IPS DF 6.9 (cell line): ENCODE results near the gene CAMTA1.

Experiments
- DNase-seq: peaks from one replicate; pipeline ENCODE4 v3.0.0-alpha.2; 2013; ENCODE audit warnings: low read depth, low spot score
- H3K27ac ChIP-seq: one replicate; pipeline ENCODE4 v1.5.1; 2013; ENCODE audit warnings: low read length, control low read depth
- H3K27me3 ChIP-seq: 2 replicates; pipeline ENCODE4 v1.6.1; 2013; ENCODE audit warnings: mild to moderate bottlenecking, low read length; ENCODE audit not compliant: control insufficient read depth, insufficient read depth
- H3K36me3 ChIP-seq: 2 replicates; pipeline ENCODE4 v1.6.1; 2013; ENCODE audit warnings: low read length; ENCODE audit not compliant: control insufficient read depth, insufficient read depth
- H3K4me1 ChIP-seq: 2 replicates; pipeline ENCODE4 v1.6.1; 2013; ENCODE audit warnings: low read length; ENCODE audit not compliant: control insufficient read depth, insufficient read depth
- H3K4me3 ChIP-seq: 2 replicates; pipeline ENCODE4 v1.5.1; 2013; ENCODE audit warnings: mild to moderate bottlenecking, low read length
- H3K9me3 ChIP-seq: 2 replicates; pipeline ENCODE4 v1.6.1; 2013; ENCODE audit warnings: low read length, inconsistent platforms; ENCODE audit not compliant: control insufficient read depth, insufficient read depth
- WGBS: extraction: QIAGEN DNeasy Blood & Tissue Kit; methylation state at CpG from one replicate; pipeline ENCODE4 v1.1.7; 2013; ENCODE audit warnings: mixed read lengths, missing lambda C conversion rate; ENCODE audit not compliant: insufficient read length, insufficient coverage; 5-methylcytosine and 5-hydroxymethylcytosine counted together

CAMTA1 gene

DNA sequence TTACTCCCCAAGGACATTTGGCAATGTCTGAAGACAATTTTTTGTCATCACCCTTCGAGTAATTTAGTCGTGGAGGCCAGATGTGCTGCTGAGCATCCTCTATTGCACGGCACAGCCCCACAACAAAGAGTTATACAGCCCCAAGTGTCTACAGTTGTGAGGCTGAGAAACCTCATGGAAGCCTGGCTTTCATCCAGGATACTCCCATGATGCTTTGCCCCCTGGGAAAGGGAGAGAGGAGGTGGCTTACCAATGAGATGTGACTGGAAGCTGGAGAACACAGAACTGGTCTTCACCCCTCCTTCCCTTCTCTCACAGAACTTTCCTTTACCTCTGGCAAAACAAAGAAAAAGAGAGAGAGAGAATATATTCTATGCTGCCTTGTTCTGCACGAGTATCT, 834.9 kb downstream of the CAMTA1 start:
- Histone ChIP-seq H3K9me3 (no peaks in the 10 kb centered on the region), H3K4me3 (no peak overlapping the region), H3K27ac (no peak overlapping the region), H3K27me3 (no peaks in the 10 kb centered on the region), H3K36me3 (no peaks in the 10 kb centered on the region), H3K4me1 (no peaks in the 10 kb centered on the region)
- DNase-seq = no peak
- WGBS = no CpG with 5 or more reads among the region's 4 CpGs

DNA sequence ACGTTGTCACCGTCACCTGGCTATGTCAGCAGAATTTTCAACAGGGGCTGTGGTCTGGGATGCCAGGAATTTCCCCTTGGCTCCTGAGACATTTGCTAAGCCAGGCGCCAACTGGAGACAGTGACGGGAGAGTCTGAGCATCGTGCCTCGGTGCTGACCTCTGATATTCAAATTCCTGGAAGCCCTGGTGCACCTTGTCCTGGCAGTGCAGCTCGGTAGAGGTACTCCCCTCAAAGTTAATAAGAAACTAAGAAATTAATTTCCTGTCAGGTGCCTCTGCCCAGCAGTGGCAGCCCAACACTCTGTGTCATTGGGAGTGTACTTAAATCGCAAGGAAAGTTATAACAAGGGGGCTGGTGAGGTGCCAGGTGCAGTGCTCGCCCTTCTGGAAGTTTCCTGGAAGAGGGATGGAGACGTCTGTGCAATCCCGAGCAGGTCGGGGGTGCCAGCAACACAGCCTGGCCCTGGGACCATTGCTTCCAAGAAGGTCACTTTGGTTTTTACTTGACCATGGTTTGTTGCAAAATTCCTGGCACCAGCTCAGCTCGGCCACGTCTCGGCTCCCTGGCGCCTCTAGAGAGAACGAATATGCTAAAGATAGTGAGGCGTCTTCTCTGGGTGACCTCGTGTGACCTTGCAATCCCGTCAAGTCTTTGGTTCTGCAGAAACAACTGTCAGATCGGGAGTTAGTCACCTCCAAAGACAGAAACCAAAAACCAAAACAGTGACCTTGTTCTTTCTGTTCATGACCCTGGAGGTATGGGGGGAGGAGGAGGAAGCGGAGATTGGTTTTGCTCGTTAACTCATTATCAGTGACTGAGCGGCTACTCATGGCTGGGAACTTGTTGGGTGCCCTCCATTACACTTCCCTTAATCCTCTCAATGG, 836.3 kb downstream of the CAMTA1 start:
- H3K9me3 ChIP-seq = no peaks in the 10 kb centered on the region
- DNase-seq = no peak
- H3K4me1 ChIP-seq = no peaks in the 10 kb centered on the region
- H3K27ac ChIP-seq = no peak overlapping the region
- WGBS = no CpG with 5 or more reads among the region's 24 CpGs
- H3K36me3 ChIP-seq = no peaks in the 10 kb centered on the region
- H3K4me3 ChIP-seq = no peak overlapping the region
- H3K27me3 ChIP-seq = no peaks in the 10 kb centered on the region

DNA sequence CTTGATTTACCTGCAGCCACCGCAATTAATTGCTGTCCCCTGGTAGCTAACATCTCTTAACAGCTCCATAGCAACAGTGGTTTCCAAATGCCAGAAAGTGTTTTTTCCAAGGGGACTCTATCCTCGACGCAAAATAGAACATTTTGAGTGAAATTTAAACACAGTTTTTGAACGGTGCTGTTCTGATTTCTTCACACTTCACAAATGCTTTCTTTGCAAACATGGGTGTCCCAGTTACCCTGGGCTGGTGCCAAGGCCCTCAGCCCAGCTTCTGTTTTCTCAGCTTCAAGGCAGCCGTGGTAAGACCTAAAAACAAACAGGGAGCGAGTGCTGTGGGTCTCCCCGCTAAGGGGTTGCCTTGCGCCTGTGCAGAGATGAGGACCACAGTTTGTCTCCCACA, 838.6 kb downstream of the CAMTA1 start:
- WGBS = no CpG with 5 or more reads among the region's 8 CpGs
- DNase-seq = no peak
- Histone ChIP-seq H3K4me3 (no peak overlapping the region), H3K27ac (no peak overlapping the region), H3K27me3 (no peaks in the 10 kb centered on the region), H3K36me3 (no peaks in the 10 kb centered on the region), H3K4me1 (no peaks in the 10 kb centered on the region), H3K9me3 (no peaks in the 10 kb centered on the region)

DNA sequence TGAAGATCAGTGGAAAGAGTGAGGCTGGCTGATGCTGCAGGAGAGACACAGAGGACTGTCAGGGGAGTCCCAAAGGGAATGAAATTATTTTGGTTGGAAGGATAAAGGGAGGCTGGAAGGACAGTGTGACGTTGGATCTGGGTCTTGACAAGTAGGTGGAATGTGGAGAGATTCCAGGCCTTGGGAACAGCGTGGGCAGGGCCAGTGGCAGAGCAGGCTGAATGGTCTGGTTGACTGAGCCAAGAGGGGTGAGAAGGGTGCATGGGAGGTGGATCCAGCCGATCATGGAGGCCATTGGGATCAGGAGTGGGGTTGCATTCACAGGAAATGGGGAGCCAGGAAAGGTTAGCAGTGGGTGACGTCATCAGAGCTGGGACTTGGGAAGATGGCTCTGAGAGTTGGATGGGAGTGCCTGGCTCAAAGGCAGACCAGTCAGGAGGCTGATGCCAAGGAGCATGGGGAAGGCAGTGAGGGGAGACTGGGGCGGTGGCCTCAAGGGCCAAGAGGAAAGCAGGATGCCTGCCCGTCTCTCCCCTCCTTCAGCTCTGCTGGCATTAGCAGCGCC, 839.6 kb downstream of the CAMTA1 start:
- no CpG with 5 or more reads among the region's 7 CpGs for WGBS
- H3K27ac ChIP-seq = no peak overlapping the region
- H3K27me3 ChIP-seq = no peaks in the 10 kb centered on the region
- no peak for DNase-seq
- H3K36me3 ChIP-seq = no peaks in the 10 kb centered on the region
- no peaks in the 10 kb centered on the region for H3K9me3 ChIP-seq
- H3K4me1 ChIP-seq = no peaks in the 10 kb centered on the region
- H3K4me3 ChIP-seq = no peak overlapping the region

DNA sequence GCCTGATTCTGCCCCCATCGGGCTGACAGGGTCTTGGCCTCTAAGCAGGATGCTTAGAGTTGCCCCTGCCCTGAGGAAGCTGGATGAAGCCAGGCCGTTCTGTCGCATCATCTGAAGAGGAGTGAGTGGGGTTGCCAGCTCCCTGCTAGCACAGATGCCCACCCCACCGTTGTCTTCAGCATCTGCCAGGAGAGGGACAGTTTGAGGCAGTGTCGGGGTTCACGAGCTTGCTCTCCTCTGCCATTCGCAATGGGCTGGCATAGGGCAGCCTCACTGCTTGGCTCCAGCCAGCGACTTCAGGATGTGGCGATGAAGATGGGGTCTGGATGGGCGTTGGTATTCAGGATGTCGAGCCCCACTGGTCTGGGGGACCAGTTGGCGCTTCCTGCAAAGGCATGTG, 840.1 kb downstream of the CAMTA1 start:
- WGBS = no CpG with 5 or more reads among the region's 12 CpGs
- H3K27me3 ChIP-seq = no peaks in the 10 kb centered on the region

DNA sequence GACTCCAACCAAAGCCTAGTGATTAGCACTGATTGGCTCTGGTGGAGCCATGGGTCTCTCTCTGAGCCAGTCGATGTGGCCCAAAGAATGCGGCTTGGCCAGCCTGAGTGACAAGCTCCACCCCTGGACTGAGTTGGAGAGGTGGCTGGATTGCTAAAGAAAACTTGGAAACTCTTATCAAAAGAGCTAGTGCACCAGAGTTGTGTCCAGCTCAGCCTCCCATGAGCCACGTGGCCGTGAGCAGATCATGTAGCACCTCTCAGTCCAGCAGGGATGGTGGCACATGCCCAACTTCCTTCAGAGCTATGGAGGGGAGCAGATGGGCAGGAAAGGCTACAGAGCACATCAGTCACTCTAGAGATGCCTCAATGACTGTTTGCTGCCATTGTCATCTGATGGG, 843.0 kb downstream of the CAMTA1 start:
- no peak for DNase-seq
- Histone ChIP-seq H3K9me3 (no peaks in the 10 kb centered on the region), H3K27me3 (no peaks in the 10 kb centered on the region), H3K36me3 (no peaks in the 10 kb centered on the region), H3K27ac (no peak overlapping the region), H3K4me1 (no peaks in the 10 kb centered on the region; the same call in 1 of the 2 replicates), H3K4me3 (no peak overlapping the region)
- WGBS = no CpG with 5 or more reads among the region's 4 CpGs

More for the DNA sequence above, 840.1 kb downstream of the CAMTA1 start:
- DNase-seq = no peak
- Histone ChIP-seq H3K9me3 (no peaks in the 10 kb centered on the region), H3K27ac (no peak overlapping the region), H3K36me3 (no peaks in the 10 kb centered on the region), H3K4me1 (no peaks in the 10 kb centered on the region), H3K4me3 (no peak overlapping the region; the same call in 1 of the 2 replicates)

DNA sequence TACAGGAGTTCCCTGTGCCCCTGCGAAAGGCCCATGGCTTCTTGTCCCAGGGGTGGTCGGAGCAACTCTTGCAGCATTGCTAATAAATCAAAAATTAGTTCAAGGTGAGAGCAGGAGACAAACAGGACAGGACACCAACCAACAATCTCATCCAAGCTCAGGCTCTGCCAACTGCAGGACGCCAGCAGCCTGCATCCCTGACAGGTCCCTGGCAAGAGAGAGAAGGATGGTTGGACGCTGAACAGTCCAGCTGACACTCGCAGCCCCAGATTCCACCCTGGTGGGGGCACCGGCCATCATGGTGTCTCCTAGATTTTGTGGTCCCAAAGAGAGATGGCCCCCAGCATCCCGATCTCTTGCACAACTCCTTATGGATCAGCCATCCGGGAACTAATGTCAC, 843.8 kb downstream of the CAMTA1 start:
- WGBS = no CpG with 5 or more reads among the region's 8 CpGs
- Histone ChIP-seq H3K27me3 (no peaks in the 10 kb centered on the region), H3K4me3 (no peak overlapping the region), H3K27ac (no peak overlapping the region), H3K36me3 (no peaks in the 10 kb centered on the region), H3K4me1 (no peaks in the 10 kb centered on the region; the same call in 1 of the 2 replicates), H3K9me3 (no peaks in the 10 kb centered on the region)
- DNase-seq = no peak

DNA sequence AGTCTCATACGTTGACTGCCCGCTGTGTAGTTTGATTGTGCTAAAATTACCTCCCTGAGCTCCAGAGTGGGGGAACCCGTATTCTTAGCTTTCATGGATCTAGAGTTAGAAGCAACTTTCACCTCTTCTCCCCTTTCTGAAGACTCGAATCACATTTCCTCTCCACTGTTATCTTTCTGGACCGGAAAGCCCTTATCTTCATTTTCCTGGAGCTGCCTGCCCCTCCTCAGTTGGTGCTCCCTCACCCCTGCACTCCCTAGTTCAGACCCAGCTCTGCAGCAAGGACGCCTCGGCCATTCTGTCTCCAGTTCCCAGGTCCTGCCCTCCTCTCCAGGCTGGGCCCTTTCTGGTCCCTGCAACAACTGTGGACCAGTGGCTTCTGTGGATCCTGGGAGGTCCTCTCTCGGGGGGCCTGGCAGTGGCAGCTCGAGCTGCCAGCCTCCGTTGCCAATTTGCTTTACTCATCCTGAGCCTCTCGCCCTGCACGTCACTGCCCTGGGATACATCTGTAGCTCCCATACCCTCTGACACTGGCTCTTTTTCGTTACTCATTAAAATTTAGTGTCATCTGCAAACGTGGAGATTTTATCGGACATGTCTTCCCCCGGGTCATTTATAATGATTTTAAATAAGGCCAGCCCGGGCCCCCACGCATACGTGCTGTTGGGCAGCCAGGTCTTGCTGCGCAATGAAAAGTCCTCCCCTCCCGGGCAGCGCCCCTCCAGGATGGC, 844.4 kb downstream of the CAMTA1 start:
- Histone ChIP-seq H3K27me3 (no peaks in the 10 kb centered on the region), H3K4me1 (no peaks in the 10 kb centered on the region; the same call in 1 of the 2 replicates), H3K36me3 (no peaks in the 10 kb centered on the region), H3K27ac (no peak overlapping the region), H3K4me3 (no peak overlapping the region), H3K9me3 (no peaks in the 10 kb centered on the region)
- WGBS = no CpG with 5 or more reads among the region's 22 CpGs
- DNase-seq = no peak

DNA sequence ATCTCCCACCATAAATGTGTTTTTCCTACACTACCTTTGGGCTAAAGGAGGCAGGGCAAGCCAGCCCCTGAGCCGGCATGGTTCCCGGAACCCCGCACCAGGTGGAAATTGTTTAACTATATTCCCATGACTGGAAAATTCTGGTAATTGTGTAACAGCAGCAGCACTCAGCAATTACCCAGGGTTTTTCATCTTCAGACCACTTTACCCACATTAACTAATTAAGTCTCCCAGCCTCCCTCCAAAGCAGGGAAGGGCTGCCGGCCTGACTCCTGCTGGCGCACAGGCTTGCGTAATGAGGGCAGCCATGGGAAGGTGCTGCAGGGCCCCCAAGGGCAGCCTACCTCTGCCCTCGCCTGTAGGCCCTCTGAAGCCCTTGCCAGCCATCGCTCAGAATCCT, 845.1 kb downstream of the CAMTA1 start:
- H3K4me1 ChIP-seq = no peaks in the 10 kb centered on the region; the same call in 1 of the 2 replicates
- no peaks in the 10 kb centered on the region for H3K36me3 ChIP-seq
- no CpG with 5 or more reads among the region's 8 CpGs for WGBS
- no peak overlapping the region for H3K4me3 ChIP-seq
- H3K27ac ChIP-seq = no peak overlapping the region
- no peak for DNase-seq
- no peaks in the 10 kb centered on the region for H3K9me3 ChIP-seq
- no peaks in the 10 kb centered on the region for H3K27me3 ChIP-seq

DNA sequence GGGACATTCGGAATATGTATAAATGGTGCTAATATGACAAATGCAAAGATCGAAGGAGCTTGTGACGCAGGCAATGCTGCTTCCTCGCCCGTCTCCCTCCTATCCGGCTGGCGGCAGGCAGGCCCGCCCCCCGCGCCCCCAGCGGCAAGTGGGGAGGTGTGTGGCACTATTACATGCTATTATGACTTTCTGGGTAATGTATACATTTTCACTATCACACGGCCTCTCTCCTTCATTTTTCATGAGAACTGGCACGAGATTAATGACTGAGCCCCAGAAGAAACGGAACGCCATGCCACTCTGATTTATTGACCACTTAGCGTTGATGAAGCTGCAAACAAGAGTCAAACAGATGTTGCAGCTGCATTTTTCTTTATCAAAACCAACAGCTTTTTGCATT, 846.9 kb downstream of the CAMTA1 start:
- WGBS = no CpG with 5 or more reads among the region's 16 CpGs
- no peak overlapping the region for H3K4me3 ChIP-seq
- H3K36me3 ChIP-seq = no peaks in the 10 kb centered on the region

More for the DNA sequence above, 846.9 kb downstream of the CAMTA1 start:
- DNase-seq = no peak
- no peak overlapping the region for H3K27ac ChIP-seq
- H3K9me3 ChIP-seq = no peaks in the 10 kb centered on the region
- no peaks in the 10 kb centered on the region for H3K27me3 ChIP-seq
- H3K4me1 ChIP-seq = no peaks in the 10 kb centered on the region; the same call in 1 of the 2 replicates
